SK-N-SH (cell line): ENCODE data around the gene MAGI2. TPM values are rescaled to one million over a fixed set of nuclear protein-coding genes. Genes with fewer than 3 reads are reported as not detected.

Source experiments
- CTCF ChIA-PET: fragments of 300-600, 350-600 bp; formaldehyde crosslinking; extraction: SDS; loops from one replicate; lab custom pipeline; 2021; lab: Yijun Ruan, JAX
- POLR2A ChIA-PET: fragments of 350-600 bp; sonication (Branson Sonifier 250); formaldehyde crosslinking; extraction: SDS; loops from one replicate; lab custom pipeline; 2020; ENCODE audit warnings: antibody characterized with exemption, inconsistent platforms; lab: Yijun Ruan, JAX
- DNase-seq: peaks from one replicate; pipeline ENCODE4 v3.0.0; 2012
- H2AFZ ChIP-seq: fragments of 200-600 bp; sonication (generic); 2 replicates; pipeline ENCODE4 v1.8.1; 2016; ENCODE audit warnings: antibody characterized with exemption, mild to moderate bottlenecking, low read depth
- H3F3A ChIP-seq: fragments of 200-600 bp; sonication (generic); replicated peaks from 2 replicates; pipeline ENCODE3; 2016; ENCODE audit warnings: antibody characterized with exemption, mild to moderate bottlenecking; ENCODE audit not compliant: insufficient read depth
- H3K27ac ChIP-seq, 2 experiments: fragments of 200-500 bp in 1 of 2; fragments of 200-600 bp in 1 of 2; sonication (Bioruptor generic) in 1 of 2; sonication (generic), shearing (Covaris generic) in 1 of 2; 2 replicates each; pipeline versions ENCODE4 v1.5.1 to v1.6.1; 2014 to 2016; ENCODE audit warnings: low read depth in 2 of 2, inconsistent platforms in 1 of 2, low read length in 1 of 2, mild to moderate bottlenecking in 1 of 2, mixed read lengths in 1 of 2
- H3K27me3 ChIP-seq: fragments of 200-600 bp; sonication (generic), shearing (Covaris generic); 2 replicates; pipeline ENCODE4 v1.6.1; 2016; ENCODE audit warnings: mixed run types; ENCODE audit not compliant: insufficient read depth
- H3K36me3 ChIP-seq, 2 experiments: fragments of 200-500 bp in 1 of 2; fragments of 200-600 bp in 1 of 2; sonication (Bioruptor generic) in 1 of 2; sonication (generic) in 1 of 2; replicated peaks in 1 of 2; 2 replicates each; pipeline versions ENCODE3 to v1.5.1; 2014 to 2016; ENCODE audit warnings: low read length in 1 of 2, mild to moderate bottlenecking in 1 of 2; ENCODE audit not compliant: insufficient read depth in 2 of 2, control insufficient read depth in 1 of 2
- H3K4me1 ChIP-seq, 2 experiments: fragments of 200-500 bp in 1 of 2; fragments of 200-600 bp in 1 of 2; sonication (Bioruptor generic) in 1 of 2; sonication (generic), shearing (Covaris generic) in 1 of 2; 2 replicates each; pipeline versions ENCODE4 v1.5.1 to v1.6.1; 2014 to 2016; ENCODE audit warnings: low read depth in 1 of 2, low read length in 1 of 2, mixed run types in 1 of 2; ENCODE audit not compliant: insufficient read depth in 2 of 2, control insufficient read depth in 1 of 2
- H3K4me2 ChIP-seq: fragments of 200-600 bp; sonication (generic), shearing (Covaris generic); 2 replicates; pipeline ENCODE4 v1.6.1; 2017; ENCODE audit warnings: mixed run types
- H3K4me3 ChIP-seq, 2 experiments: fragments of 200-500 bp in 1 of 2; fragments of 200-600 bp in 1 of 2; sonication (Bioruptor generic) in 1 of 2; sonication (generic), shearing (Covaris generic) in 1 of 2; 2 replicates each; pipeline versions ENCODE4 v1.5.1 to v1.8.1; 2014 to 2016; ENCODE audit warnings: low read depth in 2 of 2, inconsistent platforms in 1 of 2, low read length in 1 of 2, mild to moderate bottlenecking in 1 of 2, mixed read lengths in 1 of 2, moderate library complexity in 1 of 2
- H3K79me2 ChIP-seq: fragments of 200-600 bp; sonication (generic); 2 replicates; pipeline ENCODE4 v1.8.1; 2017; ENCODE audit warnings: mild to moderate bottlenecking; ENCODE audit not compliant: insufficient read depth
- H3K9ac ChIP-seq: fragments of 200-600 bp; sonication (generic); 2 replicates; pipeline ENCODE4 v1.6.1; 2017; ENCODE audit warnings: mixed run types
- H3K9me2 ChIP-seq: fragments of 200-600 bp; sonication (generic); 2 replicates; pipeline ENCODE4 v1.6.1; 2017; ENCODE audit warnings: mixed run types
- H3K9me3 ChIP-seq: fragments of 200-600 bp; sonication (generic); 2 replicates; pipeline ENCODE4 v1.6.1; 2017; ENCODE audit warnings: mixed run types, mild to moderate bottlenecking, moderate library complexity
- H4K20me1 ChIP-seq: fragments of 200-600 bp; sonication (generic); 2 replicates; pipeline ENCODE4 v1.6.1; 2017; ENCODE audit warnings: mild to moderate bottlenecking, mixed run types; ENCODE audit not compliant: insufficient read depth
- EP300 ChIP-seq, 2 experiments: IDR thresholded peaks; 2 replicates each; pipeline versions ENCODE4 v1.4.0 to v1.6.1; 2012; ENCODE audit warnings: borderline replicate concordance in 1 of 2, low read depth in 1 of 2, low read length in 1 of 2
- EZH2phosphoT487 ChIP-seq: fragments of 200-600 bp; sonication (generic); IDR thresholded peaks from 2 replicates; pipeline ENCODE4 v1.6.1; 2017; ENCODE audit warnings: low read depth, mixed run types, mild to moderate bottlenecking, antibody characterized with exemption, moderate library complexity, borderline replicate concordance
- FOXJ3 ChIP-seq: sonication (generic); formaldehyde crosslinking; IDR thresholded peaks from 2 replicates; pipeline ENCODE4 v1.5.1; 2020; ENCODE audit warnings: mild to moderate bottlenecking, missing genetic modification reagents
- FOXM1 ChIP-seq: IDR thresholded peaks from 2 replicates; pipeline ENCODE4 v1.4.0; 2012; ENCODE audit warnings: low read depth, mild to moderate bottlenecking
- GABPA ChIP-seq: IDR thresholded peaks from 2 replicates; pipeline ENCODE4 v1.4.0; 2012; ENCODE audit warnings: low read depth, mild to moderate bottlenecking
- JUND ChIP-seq: IDR thresholded peaks from 2 replicates; pipeline ENCODE4 v1.4.0; 2012
- MAX ChIP-seq: IDR thresholded peaks from 2 replicates; pipeline ENCODE4 v1.4.0; 2012; ENCODE audit warnings: low read depth
- MEF2A ChIP-seq: IDR thresholded peaks from 2 replicates; pipeline ENCODE4 v1.4.0; 2012; ENCODE audit warnings: low read depth, borderline replicate concordance
- MXI1 ChIP-seq: IDR thresholded peaks from 2 replicates; pipeline ENCODE4 v1.6.1; 2012; ENCODE audit warnings: mild to moderate bottlenecking, low read depth, low read length, improper control_type of control experiment
- NFIC ChIP-seq: IDR thresholded peaks from 2 replicates; pipeline ENCODE4 v1.4.0; 2012; ENCODE audit warnings: borderline replicate concordance
- NRF1 ChIP-seq: IDR thresholded peaks from 2 replicates; pipeline ENCODE4 v1.6.1; 2012; ENCODE audit warnings: low read depth, mild to moderate bottlenecking, low read length
- RCOR1 ChIP-seq: fragments of 150-350 bp; IDR thresholded peaks from 2 replicates; pipeline ENCODE4 v1.6.1; 2017; ENCODE audit warnings: antibody characterized with exemption, low read length
- RFX5 ChIP-seq: IDR thresholded peaks from 2 replicates; pipeline ENCODE4 v1.6.1; 2012; ENCODE audit warnings: mild to moderate bottlenecking, improper control_type of control experiment, low read length
- RXRA ChIP-seq: IDR thresholded peaks from 2 replicates; pipeline ENCODE4 v1.4.0; 2012; ENCODE audit warnings: low read depth, mild to moderate bottlenecking, borderline replicate concordance
- SIN3A ChIP-seq: IDR thresholded peaks from 2 replicates; pipeline ENCODE4 v1.6.1; 2012; ENCODE audit warnings: low read depth, mild to moderate bottlenecking, low read length, moderate library complexity, borderline replicate concordance
- SMC3 ChIP-seq: IDR thresholded peaks from 2 replicates; pipeline ENCODE4 v1.6.1; 2012; ENCODE audit warnings: low read depth, low read length, improper control_type of control experiment
- TAF1 ChIP-seq: IDR thresholded peaks from 2 replicates; pipeline ENCODE4 v1.6.1; 2012; ENCODE audit warnings: low read depth, mild to moderate bottlenecking, low read length, moderate library complexity, borderline replicate concordance
- TCF12 ChIP-seq: IDR thresholded peaks from 2 replicates; pipeline ENCODE4 v1.4.0; 2012
- TEAD4 ChIP-seq: IDR thresholded peaks from 2 replicates; pipeline ENCODE4 v1.4.0; 2012; ENCODE audit warnings: mild to moderate bottlenecking, borderline replicate concordance; ENCODE audit not compliant: insufficient read depth
- USF1 ChIP-seq: IDR thresholded peaks from 2 replicates; pipeline ENCODE4 v1.4.0; 2012; ENCODE audit warnings: low read depth, borderline replicate concordance
- USF2 ChIP-seq: fragments of 150-350 bp; IDR thresholded peaks from 2 replicates; pipeline ENCODE4 v1.6.1; 2017; ENCODE audit warnings: antibody characterized with exemption, low read length, low read depth, borderline replicate concordance
- YY1 ChIP-seq: IDR thresholded peaks from 2 replicates; pipeline ENCODE4 v1.4.0; 2012; ENCODE audit warnings: low read depth, mild to moderate bottlenecking
- WGBS: methylation state at CpG from one replicate; pipeline ENCODE4 v1.1.6; 2017; ENCODE audit warnings: low lambda C conversion rate; 5-methylcytosine and 5-hydroxymethylcytosine counted together
- polyA plus RNA-seq, 3 experiments: library from polyadenylated mRNA; depleted of rRNA; stranded (reverse); fragments of >200 nt; gene quantifications; 2 replicates each; pipeline ENCODE4 v1.2.3, GENCODE V29; 2012
- TF ChIP-seq, protein P1 (sequence below): IDR thresholded peaks from 2 replicates; pipeline ENCODE4 v1.4.0; 2012; ENCODE audit warnings: low read depth, borderline replicate concordance
- TF ChIP-seq, protein P2 (sequence below): fragments of 150-350 bp; IDR thresholded peaks from 2 replicates; pipeline ENCODE4 v1.6.1; 2016; ENCODE audit warnings: mild to moderate bottlenecking, low read depth, low read length

The MAGI2 gene
- polyA plus RNA-seq, 1 of the 3 experiments (the other 2 are of a cell fraction), result 1.1 TPM

DNA sequence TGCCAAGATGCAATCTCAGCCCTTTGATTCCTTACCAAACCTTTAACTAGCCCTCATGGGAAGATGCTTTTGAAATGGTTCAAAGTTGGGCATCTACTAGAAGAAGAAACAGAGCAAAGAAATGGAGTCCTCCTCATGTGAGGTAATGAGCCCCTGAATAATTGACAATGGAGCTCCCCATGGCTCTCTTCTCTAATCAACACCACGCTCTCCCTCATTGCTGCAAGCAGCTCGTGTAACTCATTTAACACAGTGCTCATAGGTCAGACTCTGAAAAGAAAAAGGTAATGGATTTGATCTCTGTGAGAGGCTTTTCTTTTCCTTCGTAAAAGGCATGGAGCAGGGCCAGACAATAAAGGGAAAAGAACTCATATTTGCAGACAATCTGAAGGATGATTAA lies 1342.1 kb downstream of the MAGI2 start:
- no peak overlapping the region for H3K4me3 ChIP-seq
- CTCF ChIA-PET, result interaction anchor here (0.8 to 1.1 kb wide), 2 partner anchors 11 to 23 kb away, joined by 3 to 4 read pairs; no protein-coding TSS in a partner anchor
- H3F3A ChIP-seq, result no peaks in the 10 kb centered on the region
- H3K4me2 ChIP-seq, result no peak overlapping the region
- H4K20me1 ChIP-seq, result no peaks in the 10 kb centered on the region
- TF ChIP-seq NFIC (no peak), FOXM1 (no peak), EZH2phosphoT487 (no peak), RXRA (no peak), MEF2A (no peak), EP300 (IDR thresholded peaks at IDR 0.05; ENCODE audit: borderline replicate concordance in 1 of 2, low read depth in 1 of 2, low read length in 1 of 2) (no peak), YY1 (no peak), FOXJ3 (CRISPR knock-in tag) (no peak), RCOR1 (no peak), SMC3 (no peak)
- TF ChIP-seq, protein P1, sequence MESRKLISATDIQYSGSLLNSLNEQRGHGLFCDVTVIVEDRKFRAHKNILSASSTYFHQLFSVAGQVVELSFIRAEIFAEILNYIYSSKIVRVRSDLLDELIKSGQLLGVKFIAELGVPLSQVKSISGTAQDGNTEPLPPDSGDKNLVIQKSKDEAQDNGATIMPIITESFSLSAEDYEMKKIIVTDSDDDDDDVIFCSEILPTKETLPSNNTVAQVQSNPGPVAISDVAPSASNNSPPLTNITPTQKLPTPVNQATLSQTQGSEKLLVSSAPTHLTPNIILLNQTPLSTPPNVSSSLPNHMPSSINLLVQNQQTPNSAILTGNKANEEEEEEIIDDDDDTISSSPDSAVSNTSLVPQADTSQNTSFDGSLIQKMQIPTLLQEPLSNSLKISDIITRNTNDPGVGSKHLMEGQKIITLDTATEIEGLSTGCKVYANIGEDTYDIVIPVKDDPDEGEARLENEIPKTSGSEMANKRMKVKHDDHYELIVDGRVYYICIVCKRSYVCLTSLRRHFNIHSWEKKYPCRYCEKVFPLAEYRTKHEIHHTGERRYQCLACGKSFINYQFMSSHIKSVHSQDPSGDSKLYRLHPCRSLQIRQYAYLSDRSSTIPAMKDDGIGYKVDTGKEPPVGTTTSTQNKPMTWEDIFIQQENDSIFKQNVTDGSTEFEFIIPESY, result no peak
- no peak for DNase-seq
- no peaks in the 10 kb centered on the region for H3K9me2 ChIP-seq
- peaks cover 0 to 10% of the 10 kb centered on the region in 2 experiments; a peak in 1 of 4 replicates for H3K4me1 ChIP-seq
- POLR2A ChIA-PET, result no interaction called here
- peaks cover 0 to 3% of the 10 kb centered on the region in 2 experiments for H3K36me3 ChIP-seq
- no peaks in the 10 kb centered on the region for H3K79me2 ChIP-seq
- H3K9ac ChIP-seq, result no peak overlapping the region
- 58% methylated on average over 3 of the region's 3 CpGs for WGBS
- peaks cover 8% of the 10 kb centered on the region; the same call in 1 of the 2 replicates for H3K9me3 ChIP-seq
- H3K27ac ChIP-seq, result no peak overlapping the region
- H2AFZ ChIP-seq, result no peak overlapping the region
- no peaks in the 10 kb centered on the region for H3K27me3 ChIP-seq

- DNase-seq, result no peak
- Histone ChIP-seq H4K20me1 (no peaks in the 10 kb centered on the region), H3K79me2 (no peaks in the 10 kb centered on the region), H3K27ac (no peak overlapping the region), H3K4me2 (no peak overlapping the region), H3K27me3 (no peaks in the 10 kb centered on the region), H3K9me2 (no peaks in the 10 kb centered on the region), H3K9ac (no peak overlapping the region), H2AFZ (no peak overlapping the region), H3K4me1 (peaks cover 0 to 20% of the 10 kb centered on the region in 2 experiments; a peak in 2 of 4 replicates), H3K36me3 (peaks cover 0 to 3% of the 10 kb centered on the region in 2 experiments), H3K9me3 (peaks cover 8% of the 10 kb centered on the region; the same call in 1 of the 2 replicates), H3K4me3 (no peak overlapping the region), H3F3A (peaks cover 30% of the 10 kb centered on the region)
- CTCF ChIA-PET, result interaction anchor here (0.7 kb wide), 1 partner anchor 31 kb away, joined by 3 read pairs; no protein-coding TSS in a partner anchor
- WGBS, result 81% methylated on average over 4 of the region's 4 CpGs
- POLR2A ChIA-PET, result no interaction called here
- TF ChIP-seq NRF1, result no peak
- no peak for TF ChIP-seq SIN3A
- TF ChIP-seq GABPA, result no peak
- TF ChIP-seq TCF12, result no peak
- TF ChIP-seq NFIC, result no peak
- no peak for TF ChIP-seq RXRA
- TF ChIP-seq JUND, result no peak
- TF ChIP-seq, protein P2, sequence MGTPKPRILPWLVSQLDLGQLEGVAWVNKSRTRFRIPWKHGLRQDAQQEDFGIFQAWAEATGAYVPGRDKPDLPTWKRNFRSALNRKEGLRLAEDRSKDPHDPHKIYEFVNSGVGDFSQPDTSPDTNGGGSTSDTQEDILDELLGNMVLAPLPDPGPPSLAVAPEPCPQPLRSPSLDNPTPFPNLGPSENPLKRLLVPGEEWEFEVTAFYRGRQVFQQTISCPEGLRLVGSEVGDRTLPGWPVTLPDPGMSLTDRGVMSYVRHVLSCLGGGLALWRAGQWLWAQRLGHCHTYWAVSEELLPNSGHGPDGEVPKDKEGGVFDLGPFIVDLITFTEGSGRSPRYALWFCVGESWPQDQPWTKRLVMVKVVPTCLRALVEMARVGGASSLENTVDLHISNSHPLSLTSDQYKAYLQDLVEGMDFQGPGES, result no peak
- TF ChIP-seq MXI1, result no peak
- TF ChIP-seq USF1, result no peak
- no peak for TF ChIP-seq MAX
- TF ChIP-seq MEF2A, result no peak
- no peak for TF ChIP-seq TEAD4
- no peak for TF ChIP-seq TAF1
- no peak for TF ChIP-seq SMC3
- TF ChIP-seq USF2, result no peak
- no peak for TF ChIP-seq RFX5
- TF ChIP-seq RCOR1, result no peak
These were observed 1350.0 kb downstream of the MAGI2 start for GRCh38 chr7:78103475-78103874.
